Mesendoderm (in vitro differentiated cells): Measurements from ENCODE around the gene F12.

Experiments
- DNase-seq: peaks from one replicate; pipeline ENCODE4 v3.0.0; 2013
- H2AK5ac ChIP-seq: 2 replicates; pipeline ENCODE4 v1.6.1; 2013; ENCODE audit warnings: low read length, inconsistent platforms
- H2BK120ac ChIP-seq: 2 replicates; pipeline ENCODE4 v1.6.1; 2013; ENCODE audit warnings: low read depth, mild to moderate bottlenecking, low read length, moderate library complexity, mixed read lengths
- H2BK15ac ChIP-seq: replicated peaks from 2 replicates; pipeline ENCODE4 v1.6.1; 2013; ENCODE audit warnings: low read depth, mild to moderate bottlenecking, moderate library complexity
- H2BK5ac ChIP-seq: 2 replicates; pipeline ENCODE4 v1.6.1; 2013; ENCODE audit warnings: low read length, inconsistent platforms
- H3K18ac ChIP-seq: 2 replicates; pipeline ENCODE4 v1.6.1; 2013; ENCODE audit warnings: mild to moderate bottlenecking, low read length, mixed read lengths
- H3K23ac ChIP-seq: one replicate; pipeline ENCODE4 v1.6.1; 2013; ENCODE audit warnings: low read length
- H3K27ac ChIP-seq: 2 replicates; pipeline ENCODE4 v1.5.1; 2013; ENCODE audit warnings: low read depth, mild to moderate bottlenecking, inconsistent platforms, low read length, moderate library complexity
- H3K27me3 ChIP-seq: 2 replicates; pipeline ENCODE4 v1.6.1; 2013; ENCODE audit warnings: low read length, control low read depth, mild to moderate bottlenecking, inconsistent platforms; ENCODE audit not compliant: insufficient read depth, poor library complexity
- H3K36me3 ChIP-seq: 2 replicates; pipeline ENCODE4 v1.6.1; 2013; ENCODE audit warnings: low read length, inconsistent platforms; ENCODE audit not compliant: control insufficient read depth, insufficient read depth
- H3K4ac ChIP-seq: one replicate; pipeline ENCODE4 v1.6.1; 2013; ENCODE audit warnings: low read depth, mild to moderate bottlenecking, low read length, moderate library complexity
- H3K4me1 ChIP-seq: 2 replicates; pipeline ENCODE4 v1.6.1; 2013; ENCODE audit warnings: low read depth, low read length, inconsistent platforms; ENCODE audit not compliant: control insufficient read depth
- H3K4me2 ChIP-seq: 2 replicates; pipeline ENCODE4 v1.6.1; 2013; ENCODE audit warnings: low read length
- H3K4me3 ChIP-seq: 2 replicates; pipeline ENCODE4 v1.5.1; 2013; ENCODE audit warnings: mild to moderate bottlenecking, low read length
- H3K56ac ChIP-seq: one replicate; pipeline ENCODE4 v1.6.1; 2013; ENCODE audit warnings: low read length
- H3K79me1 ChIP-seq: 2 replicates; pipeline ENCODE4 v1.6.1; 2013; ENCODE audit warnings: low read length, inconsistent platforms
- H3K79me2 ChIP-seq: 2 replicates; pipeline ENCODE4 v1.6.1; 2013; ENCODE audit warnings: mild to moderate bottlenecking, low read length; ENCODE audit not compliant: control insufficient read depth, insufficient read depth
- H3K9ac ChIP-seq: 2 replicates; pipeline ENCODE4 v1.6.1; 2013; ENCODE audit warnings: low read length, inconsistent platforms
- H4K5ac ChIP-seq: one replicate; pipeline ENCODE4 v1.6.1; 2013; ENCODE audit warnings: low read length
- H4K8ac ChIP-seq: one replicate; pipeline ENCODE4 v1.6.1; 2013; ENCODE audit warnings: low read depth, mild to moderate bottlenecking, control low read depth, low read length, moderate library complexity
- WGBS: extraction: QIAGEN DNeasy Blood & Tissue Kit; methylation state at CpG from one replicate; pipeline ENCODE4 v1.1.7; 2013; ENCODE audit warnings: low lambda C conversion rate, missing lambda C conversion rate; ENCODE audit not compliant: insufficient coverage; ENCODE audit errors: extremely low coverage; 5-methylcytosine and 5-hydroxymethylcytosine counted together

The F12 gene

GRCh38 chr5:177446200-177447065 lies 37.1 kb upstream of the F12 start, which contains the start of gene PRR7:
TSS of gene PRR7 (plus strand) at chr5:177446814. CDS start at chr5:177455068, 8,254 bp downstream.
- H3K27ac ChIP-seq = no peak within 1 kb of the TSS

DNA sequence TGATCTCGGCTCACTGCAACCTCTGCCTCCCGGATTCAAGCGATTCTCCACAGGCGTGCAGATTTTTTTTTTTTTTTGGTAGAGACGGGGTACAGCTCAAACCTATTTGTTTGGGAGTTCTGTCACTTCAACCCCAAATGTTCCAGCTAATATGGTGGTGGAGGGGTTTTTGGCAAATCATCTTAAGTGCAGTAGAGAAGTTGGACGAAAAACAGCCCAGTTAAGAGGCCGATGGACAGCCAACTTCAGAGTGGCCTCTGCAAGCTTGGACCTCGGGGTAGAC lies 36.5 kb upstream of the F12 start:
- H3K56ac ChIP-seq = no peak overlapping the region
- no peak overlapping the region for H3K4ac ChIP-seq
- H2BK15ac ChIP-seq = no peak overlapping the region
- no peak overlapping the region for H3K27ac ChIP-seq
- no peak for DNase-seq
- no peaks in the 10 kb centered on the region for H3K79me2 ChIP-seq
- peaks cover 2% of the 10 kb centered on the region for H3K4me1 ChIP-seq
- no CpG with 5 or more reads among the region's 8 CpGs for WGBS
- H3K27me3 ChIP-seq = no peaks in the 10 kb centered on the region
- H2BK120ac ChIP-seq = no peak overlapping the region
- H4K5ac ChIP-seq = no peak overlapping the region
- no peak overlapping the region for H2AK5ac ChIP-seq
- no peak overlapping the region for H4K8ac ChIP-seq
- no peaks in the 10 kb centered on the region for H3K36me3 ChIP-seq
- no peak overlapping the region for H2BK5ac ChIP-seq
- no peak overlapping the region for H3K4me3 ChIP-seq
- peak overlapping the region; percentile 76 for H3K9ac ChIP-seq
- H3K4me2 ChIP-seq = no peak overlapping the region
- H3K79me1 ChIP-seq = no peaks in the 10 kb centered on the region
- no peak overlapping the region for H3K18ac ChIP-seq
- H3K23ac ChIP-seq = peak overlapping the region; percentile 85

More at GRCh38 chr5:177446200-177447065, 37.1 kb upstream of the F12 start, which contains the start of gene PRR7:
- H3K4me1 ChIP-seq = peaks cover 2% of the 10 kb centered on the region
- H3K4me2 ChIP-seq = peak within 1 kb of the TSS; percentile 85
- no CpG with 5 or more reads among the region's 89 CpGs for WGBS
- H3K27me3 ChIP-seq = no peaks in the 10 kb centered on the region
- peak within 1 kb of the TSS; percentile 21 for H3K4me3 ChIP-seq
- H3K56ac ChIP-seq = peak within 1 kb of the TSS; percentile 90
- peak within 1 kb of the TSS; percentile 11 for H3K18ac ChIP-seq
- H2BK15ac ChIP-seq = no peak within 1 kb of the TSS
- H4K8ac ChIP-seq = no peak within 1 kb of the TSS
- H3K79me1 ChIP-seq = no peaks in the 10 kb centered on the region
- peak within 1 kb of the TSS; percentile 76 for H3K9ac ChIP-seq
- peak within 1 kb of the TSS; percentile 9 for H2BK5ac ChIP-seq
- H3K4ac ChIP-seq = no peak within 1 kb of the TSS
- peak within 1 kb of the TSS; percentile 85 for H3K23ac ChIP-seq
- no peak within 1 kb of the TSS for H2AK5ac ChIP-seq
- no peak within 1 kb of the TSS for H2BK120ac ChIP-seq
- no peaks in the 10 kb centered on the region for H3K36me3 ChIP-seq
- peak; percentile 64 for DNase-seq
- H3K79me2 ChIP-seq = no peaks in the 10 kb centered on the region
- no peak within 1 kb of the TSS for H4K5ac ChIP-seq

DNA sequence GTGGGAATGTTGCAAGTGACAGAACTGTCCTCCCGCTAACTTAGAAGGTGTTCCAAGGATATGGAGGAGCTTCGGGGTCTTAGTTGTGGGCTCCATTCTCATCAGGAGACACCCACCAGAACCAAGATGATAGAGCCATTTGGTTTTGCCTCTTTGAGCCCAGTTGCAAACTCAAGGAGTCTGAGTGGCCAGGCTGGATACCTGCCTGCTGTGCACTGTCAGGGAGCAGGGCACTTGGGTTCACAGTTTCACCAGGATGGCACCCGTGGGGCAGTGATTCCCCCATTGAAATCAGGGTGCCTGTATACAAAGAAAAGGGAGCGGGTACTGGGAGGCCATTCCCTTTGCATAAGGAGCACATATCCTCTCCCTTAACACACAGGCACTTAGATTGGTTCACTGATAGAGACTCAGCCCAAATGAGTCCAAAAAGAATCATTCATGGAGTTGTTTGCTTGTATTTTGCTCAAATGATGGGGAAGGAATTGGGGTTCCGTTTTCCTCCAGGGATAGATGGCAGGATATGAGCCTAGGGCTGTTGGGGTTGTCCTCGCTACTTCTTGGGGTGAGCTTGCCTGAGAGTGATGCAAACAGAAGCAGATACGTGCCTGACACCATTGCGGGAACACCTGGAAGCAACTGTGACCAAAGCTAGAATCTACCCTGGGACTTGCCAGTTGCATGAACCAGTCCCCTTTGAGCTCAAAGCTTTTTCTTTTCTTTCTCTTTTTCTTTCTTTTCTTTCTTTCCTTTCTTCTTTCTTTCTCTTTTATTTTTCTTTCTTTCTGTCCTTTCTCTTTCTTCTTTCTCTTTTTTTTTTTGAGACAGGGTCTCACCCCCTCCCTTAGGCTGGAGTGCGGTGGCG lies 35.9 kb upstream of the F12 start:
- DNase-seq = no peak
- Histone ChIP-seq H4K8ac (no peak overlapping the region), H3K36me3 (no peaks in the 10 kb centered on the region), H3K27ac (no peak overlapping the region), H3K9ac (no peak overlapping the region), H2BK15ac (no peak overlapping the region), H3K4me1 (peaks cover 2% of the 10 kb centered on the region), H2AK5ac (no peak overlapping the region), H3K4me3 (no peak overlapping the region), H2BK120ac (no peak overlapping the region), H2BK5ac (no peak overlapping the region), H3K4me2 (no peak overlapping the region), H3K79me2 (no peaks in the 10 kb centered on the region), H3K79me1 (no peaks in the 10 kb centered on the region), H3K4ac (no peak overlapping the region), H4K5ac (no peak overlapping the region), H3K56ac (no peak overlapping the region), H3K23ac (no peak overlapping the region), H3K27me3 (no peaks in the 10 kb centered on the region), H3K18ac (no peak overlapping the region)
- WGBS = no CpG with 5 or more reads among the region's 10 CpGs

- Histone ChIP-seq H3K36me3 (no peaks in the 10 kb centered on the region), H3K18ac (no peak overlapping the region), H2BK5ac (no peak overlapping the region), H3K9ac (no peak overlapping the region), H2BK15ac (no peak overlapping the region), H3K79me2 (no peaks in the 10 kb centered on the region), H3K79me1 (no peaks in the 10 kb centered on the region), H3K27me3 (no peaks in the 10 kb centered on the region), H3K27ac (no peak overlapping the region), H2BK120ac (no peak overlapping the region), H4K5ac (no peak overlapping the region), H2AK5ac (no peak overlapping the region), H3K23ac (no peak overlapping the region), H3K4ac (no peak overlapping the region), H3K4me3 (no peak overlapping the region), H3K4me1 (peaks cover 2% of the 10 kb centered on the region), H3K56ac (no peak overlapping the region), H4K8ac (no peak overlapping the region), H3K4me2 (no peak overlapping the region)
- no CpG with 5 or more reads among the region's 7 CpGs for WGBS
- no peak for DNase-seq
Measured at GRCh38 chr5:177444106-177445051, 35.0 kb upstream of the F12 start.

- Histone ChIP-seq H3K4me1 (peaks cover 2% of the 10 kb centered on the region), H2AK5ac (no peak overlapping the region), H4K8ac (no peak overlapping the region), H3K9ac (no peak overlapping the region), H2BK5ac (no peak overlapping the region), H2BK120ac (no peak overlapping the region), H2BK15ac (no peak overlapping the region), H3K79me1 (no peaks in the 10 kb centered on the region), H3K4me2 (no peak overlapping the region), H3K23ac (no peak overlapping the region), H3K27me3 (no peaks in the 10 kb centered on the region), H3K18ac (no peak overlapping the region), H3K79me2 (no peaks in the 10 kb centered on the region), H3K36me3 (peaks cover 1% of the 10 kb centered on the region), H3K27ac (no peak overlapping the region), H3K4me3 (no peak overlapping the region), H4K5ac (no peak overlapping the region), H3K4ac (no peak overlapping the region), H3K56ac (no peak overlapping the region)
- no peak for DNase-seq
- no CpG with 5 or more reads among the region's 15 CpGs for WGBS
Measured at GRCh38 chr5:177443144-177443983, 34.0 kb upstream of the F12 start.
